WTC11 (cell line): ENCODE results near the gene RIN3.

Experiments
- ATF2 ChIP-seq: sonication (generic); formaldehyde crosslinking; IDR thresholded peaks from 2 replicates; pipeline ENCODE4 v1.8.1; 2022; ENCODE audit warnings: low read depth, missing genetic modification reagents, borderline replicate concordance
- CTCF ChIP-seq: fragments of 200-600 bp; IDR thresholded peaks from 2 replicates; pipeline ENCODE4 v1.8.0; 2022; ENCODE audit warnings: antibody characterized with exemption
- ETV6 ChIP-seq: sonication (generic); formaldehyde crosslinking; IDR thresholded peaks from 2 replicates; pipeline ENCODE4 v1.8.1; 2022; ENCODE audit warnings: mild to moderate bottlenecking, missing genetic modification reagents
- KAT7 ChIP-seq: sonication (generic); formaldehyde crosslinking; IDR thresholded peaks from 2 replicates; pipeline ENCODE4 v1.8.1; 2023; ENCODE audit warnings: missing genetic modification reagents, mild to moderate bottlenecking, borderline replicate concordance
- MAX ChIP-seq: sonication (generic); formaldehyde crosslinking; IDR thresholded peaks from 2 replicates; pipeline ENCODE4 v1.8.0; 2022; ENCODE audit warnings: mild to moderate bottlenecking, missing genetic modification reagents
- TEAD1 ChIP-seq: sonication (generic); formaldehyde crosslinking; IDR thresholded peaks from 2 replicates; pipeline ENCODE4 v1.8.0; 2022; ENCODE audit warnings: mild to moderate bottlenecking, missing genetic modification reagents
- USF1 ChIP-seq: sonication (generic); formaldehyde crosslinking; IDR thresholded peaks from 2 replicates; pipeline ENCODE4 v1.8.0; 2022; ENCODE audit warnings: mild to moderate bottlenecking, missing genetic modification reagents
- USF2 ChIP-seq: sonication (generic); formaldehyde crosslinking; IDR thresholded peaks from 2 replicates; pipeline ENCODE4 v1.8.1; 2023; ENCODE audit warnings: mild to moderate bottlenecking, missing genetic modification reagents, moderate library complexity
- ZNF232 ChIP-seq: sonication (generic); formaldehyde crosslinking; IDR thresholded peaks from 2 replicates; pipeline ENCODE4 v1.8.0; 2022; ENCODE audit warnings: mild to moderate bottlenecking, missing genetic modification reagents

GRCh38 chr14:92638904-92639303 lies 125.3 kb downstream of the RIN3 start:
- no peak for TF ChIP-seq CTCF
- no peak for TF ChIP-seq TEAD1 (CRISPR knock-in tag)
- no peak for TF ChIP-seq USF1 (CRISPR knock-in tag)
- TF ChIP-seq KAT7 (CRISPR knock-in tag): no peak
- TF ChIP-seq ZNF232 (CRISPR knock-in tag): no peak
- no peak for TF ChIP-seq MAX (CRISPR knock-in tag)
- no peak for TF ChIP-seq ETV6 (CRISPR knock-in tag)
- no peak for TF ChIP-seq USF2
- no peak for TF ChIP-seq ATF2 (CRISPR knock-in tag)
